Erythroblast (primary cell): ENCODE data around the gene SRP54.

ENCODE experiments used
- GATA1 ChIP-seq: IDR thresholded peaks from 2 replicates; pipeline ENCODE4 v1.6.1; 2011; ENCODE audit warnings: low read depth, mild to moderate bottlenecking, control low read depth, low read length, moderate library complexity
- POLR2A ChIP-seq: IDR thresholded peaks from 2 replicates; pipeline ENCODE4 v1.6.1; 2011; ENCODE audit warnings: mild to moderate bottlenecking, low read length

DNA sequence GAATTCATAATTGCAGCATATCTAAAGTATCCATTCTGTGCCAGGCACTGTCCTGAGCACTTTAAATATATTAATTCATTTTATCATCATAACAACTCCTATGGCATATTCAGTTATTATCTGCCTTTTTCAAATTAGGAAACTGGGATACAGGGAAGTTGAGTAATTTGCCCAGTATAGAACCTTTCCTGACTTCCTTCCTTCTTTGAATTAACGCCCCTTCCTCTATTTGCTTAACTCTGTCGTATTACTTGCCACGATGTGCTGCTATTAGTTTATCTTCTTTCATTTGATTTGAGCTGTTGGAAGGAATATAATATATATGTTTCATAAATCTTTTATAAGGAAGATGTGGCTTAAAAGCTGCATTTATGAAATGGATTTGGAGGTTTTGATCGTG, 37.9 kb downstream of the SRP54 start:
- no peak for TF ChIP-seq POLR2A
- TF ChIP-seq GATA1: no peak
